HPDE6-E6E7 (cell line): ENCODE measurements around the gene DKC1.

Source experiments
- DNase-seq: peaks from one replicate; pipeline ENCODE4 v3.0.0; 2011; ENCODE audit warnings: missing footprints; ENCODE audit errors: extremely low spot score

Gene DKC1

DNA sequence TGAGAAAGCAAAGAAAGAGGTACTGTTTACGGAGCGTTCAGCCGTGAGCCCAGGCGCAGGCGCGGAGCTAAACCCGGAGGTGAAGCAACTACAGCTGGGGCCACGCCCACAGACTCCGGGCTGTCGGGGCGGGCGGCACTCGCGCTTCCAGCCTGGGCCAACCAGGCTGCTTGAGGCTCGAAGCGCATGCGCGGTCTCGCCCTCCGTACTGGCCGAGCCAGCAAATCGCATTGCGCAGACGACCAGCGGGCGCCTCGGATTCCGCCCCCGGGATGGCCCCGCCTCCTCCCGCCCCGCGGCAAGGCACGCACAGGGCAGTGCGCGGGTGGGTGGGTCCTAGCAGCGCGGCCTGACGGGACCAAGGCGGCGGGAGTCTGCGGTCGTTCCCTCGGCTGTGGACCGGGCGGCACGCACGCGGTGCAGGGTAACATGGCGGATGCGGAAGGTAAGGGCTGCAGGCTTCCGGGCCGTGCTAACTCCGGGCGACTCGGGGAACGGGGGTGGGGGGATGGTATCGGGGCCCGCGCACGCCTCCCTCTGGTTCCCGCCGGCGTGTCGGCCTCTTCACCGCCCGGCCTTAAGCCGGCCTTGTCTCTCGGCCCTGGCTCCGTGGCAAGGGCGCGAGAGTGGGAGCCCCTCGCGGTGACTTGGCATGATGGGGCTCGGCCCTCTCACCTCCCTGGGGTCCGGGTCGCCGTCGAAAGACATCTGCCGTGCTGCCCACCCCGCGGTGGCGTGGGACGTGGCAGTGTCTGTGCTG, at the start of gene DKC1:
Gene DKC1 (plus strand): TSS at position 328 of the 760 bp plus-strand sequence. CDS start 102 bp downstream, at position 430.
- peak; percentile 97 for DNase-seq

DNA sequence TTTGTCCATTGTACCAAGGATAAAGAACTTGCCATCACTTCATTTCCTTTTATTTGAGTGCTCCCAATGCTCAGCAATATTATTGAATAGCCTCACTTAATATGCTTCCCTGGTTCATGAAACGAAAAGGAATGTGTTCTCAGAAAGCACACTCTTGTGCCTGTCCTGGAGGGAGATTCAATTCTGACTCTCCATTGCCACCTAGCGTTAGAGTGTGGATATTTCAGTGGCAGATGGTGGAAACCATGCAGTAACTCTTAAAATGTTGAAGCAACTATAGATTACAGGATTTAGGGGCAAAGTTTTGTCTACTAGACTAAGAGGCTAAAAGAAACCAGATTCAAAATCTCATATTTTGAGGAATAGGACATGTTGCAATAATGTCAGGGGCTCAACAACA, 47.7 kb upstream of the DKC1 start:
- DNase-seq, result peak; percentile 74

DNA sequence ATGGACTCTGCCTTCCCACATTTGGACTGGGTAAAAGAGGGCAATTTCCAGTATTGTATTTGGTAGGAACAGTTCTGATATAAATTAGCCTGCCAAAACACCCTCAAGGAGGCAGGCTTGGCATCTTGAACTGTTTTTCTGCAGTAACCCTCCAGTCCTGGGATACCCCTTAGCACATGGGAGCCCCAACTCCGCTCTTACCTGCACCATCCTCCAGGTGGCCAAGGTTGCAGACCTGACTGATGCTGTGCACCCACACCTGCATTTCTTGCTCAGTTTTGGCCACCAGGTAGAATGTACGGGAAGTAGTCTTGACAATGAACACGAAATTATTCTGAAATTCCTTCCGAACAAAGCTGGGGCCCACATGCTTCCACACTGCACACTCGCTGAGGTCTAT, 46.8 kb upstream of the DKC1 start:
- DNase-seq, result no peak

DNA sequence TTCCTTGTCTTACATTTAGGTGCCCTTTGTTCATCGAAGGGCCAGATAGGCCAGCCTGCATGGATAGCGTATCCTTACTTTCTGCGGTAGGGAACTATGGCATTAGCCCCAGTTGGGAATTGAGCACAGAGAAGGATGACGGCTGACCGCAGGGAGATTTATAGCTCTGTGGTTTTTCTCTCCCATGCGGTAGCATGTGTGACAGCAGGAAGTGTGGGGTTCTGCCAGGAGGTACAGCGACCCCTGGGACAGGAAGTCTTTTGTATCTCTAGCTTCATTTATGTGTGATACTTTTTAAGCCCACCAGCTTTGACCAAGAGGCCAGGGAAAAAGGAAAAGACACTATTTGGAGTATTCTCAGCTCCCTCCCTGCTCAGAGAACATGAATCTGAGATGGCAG, 44.8 kb upstream of the DKC1 start:
- no peak for DNase-seq

DNA sequence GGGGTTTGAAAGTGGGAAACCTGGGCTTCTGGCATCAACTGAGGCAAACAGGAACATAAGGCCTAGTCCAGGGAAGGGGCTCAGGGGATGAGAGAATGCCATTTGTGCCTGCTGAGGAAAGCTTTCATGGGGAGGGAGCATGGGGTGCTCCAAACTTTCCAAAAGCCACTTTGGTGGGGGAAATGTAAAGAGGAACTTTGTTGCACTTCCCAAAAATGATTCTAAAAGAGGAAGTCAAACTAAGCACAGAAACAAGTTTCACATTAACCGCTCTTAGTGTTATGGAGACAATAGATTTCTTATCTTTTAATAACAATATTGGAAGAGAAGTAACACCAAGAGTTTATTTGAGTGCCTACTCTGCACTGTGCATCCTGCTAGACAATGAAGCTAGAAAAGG, 44.0 kb upstream of the DKC1 start:
- DNase-seq, result no peak

DNA sequence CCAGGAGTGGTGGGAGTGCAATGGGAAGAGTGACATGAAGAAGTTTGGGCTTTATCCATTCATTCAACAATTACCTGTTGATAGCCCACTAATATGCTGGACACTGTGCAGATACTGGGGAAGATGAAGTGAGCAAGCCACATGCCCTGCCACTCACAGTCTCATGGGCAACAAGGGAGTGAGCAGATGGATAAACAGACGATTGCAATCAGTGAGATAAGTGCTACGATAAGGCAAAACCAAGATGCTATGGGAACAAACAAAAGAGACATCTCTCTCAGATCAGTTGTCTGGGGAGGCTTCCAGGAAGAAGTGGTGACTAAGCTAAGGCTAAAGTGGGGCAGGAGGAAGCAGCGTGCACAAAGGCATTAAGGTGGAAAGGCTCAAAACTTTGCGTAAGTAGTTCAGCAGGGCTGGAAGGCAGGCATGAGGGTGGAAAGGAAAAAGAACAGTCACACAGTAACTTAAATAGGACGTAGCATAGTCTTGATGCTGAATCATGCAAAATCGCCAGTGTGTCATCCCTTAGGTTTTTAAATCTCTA, 43.5 kb upstream of the DKC1 start:
- no peak for DNase-seq

DNA sequence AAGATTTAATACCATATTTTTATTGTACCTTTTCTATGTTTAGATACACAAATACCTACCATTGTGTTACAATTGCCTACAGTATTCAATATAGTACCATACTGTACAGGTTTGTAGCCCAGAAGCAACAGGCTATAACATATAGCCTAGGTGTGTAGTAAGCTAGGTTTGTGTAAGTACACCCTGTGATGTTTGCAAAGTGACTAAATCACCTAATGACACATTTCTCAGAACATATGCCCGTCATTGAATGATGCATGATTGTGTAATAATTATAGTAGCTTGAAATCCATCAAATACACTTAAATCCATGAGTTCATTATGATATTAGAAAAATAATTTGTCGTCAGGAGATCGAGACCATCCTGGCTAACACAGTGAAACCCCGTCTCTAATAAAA, 42.6 kb upstream of the DKC1 start:
- no peak for DNase-seq

DNA sequence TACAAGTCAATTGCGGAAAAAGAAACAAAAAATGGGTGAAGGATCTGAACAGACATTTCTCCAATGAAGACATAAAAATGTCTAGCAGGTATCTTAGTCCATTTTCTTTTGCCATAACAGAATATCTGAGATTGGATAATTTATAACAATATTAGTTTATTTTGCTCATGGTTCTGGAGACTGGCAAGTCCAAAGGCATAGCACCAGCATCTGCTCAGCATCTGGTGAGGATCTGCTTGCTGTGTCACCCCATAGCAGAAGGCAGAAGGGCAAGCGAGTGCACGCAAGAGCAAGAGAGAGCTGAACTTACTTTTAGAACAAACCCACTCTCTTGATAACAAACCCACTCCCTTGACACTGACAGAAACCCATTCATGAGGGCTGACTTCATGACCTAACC, 41.5 kb upstream of the DKC1 start:
- DNase-seq, result no peak

DNA sequence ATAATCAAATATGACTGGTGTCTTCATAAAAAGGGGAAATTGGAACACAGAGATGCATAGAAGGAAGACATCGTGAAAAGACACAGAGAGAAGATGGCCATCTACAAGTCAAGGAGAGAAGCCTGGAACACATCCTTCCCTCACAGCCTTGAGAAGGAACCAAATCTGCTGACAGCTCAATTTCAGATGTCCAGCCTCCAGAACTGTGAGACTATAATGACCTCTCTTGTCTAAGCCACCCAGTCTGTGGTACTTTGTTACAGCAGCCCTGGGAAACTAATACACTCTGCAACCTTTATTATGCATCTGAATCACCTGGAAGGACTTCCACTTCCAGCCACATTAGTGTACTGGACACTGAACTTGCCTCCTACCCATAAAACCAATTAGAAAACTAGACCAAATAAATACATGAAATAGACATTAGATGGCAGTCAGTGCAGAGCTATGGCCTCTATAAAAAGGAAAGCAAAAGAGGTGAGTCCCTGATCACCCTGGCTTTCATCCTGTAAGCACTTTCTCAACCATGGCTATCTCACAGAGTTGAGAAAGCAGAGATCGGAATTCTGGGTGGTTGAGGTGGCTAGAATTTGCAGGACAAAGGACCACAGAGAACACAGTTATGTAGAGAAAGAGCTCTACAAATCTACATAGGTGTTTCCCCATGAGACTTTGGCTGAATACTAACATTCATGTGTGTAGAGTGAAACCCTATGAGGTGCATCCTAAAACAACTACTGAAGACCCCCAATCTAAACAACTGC, 37.5 kb upstream of the DKC1 start:
- DNase-seq, result no peak

DNA sequence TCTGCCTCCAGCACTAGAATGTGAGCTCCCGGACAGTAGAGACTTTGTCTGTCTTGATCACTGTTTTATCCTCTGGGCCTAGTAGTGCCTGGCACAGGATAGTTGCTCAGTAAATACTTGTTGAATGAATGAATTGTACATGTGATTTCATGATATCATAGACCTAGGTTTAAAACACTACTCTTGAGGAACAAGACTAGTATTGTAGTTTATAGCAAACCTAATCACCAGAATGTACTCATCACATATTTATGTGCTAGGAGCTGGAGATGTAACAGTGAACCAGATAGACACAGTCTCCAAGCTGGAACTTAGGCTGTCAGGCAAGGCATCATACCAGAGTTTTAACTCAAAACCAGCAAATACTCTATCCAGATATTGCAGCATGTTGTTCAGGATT, 35.2 kb upstream of the DKC1 start:
- DNase-seq, result no peak

DNA sequence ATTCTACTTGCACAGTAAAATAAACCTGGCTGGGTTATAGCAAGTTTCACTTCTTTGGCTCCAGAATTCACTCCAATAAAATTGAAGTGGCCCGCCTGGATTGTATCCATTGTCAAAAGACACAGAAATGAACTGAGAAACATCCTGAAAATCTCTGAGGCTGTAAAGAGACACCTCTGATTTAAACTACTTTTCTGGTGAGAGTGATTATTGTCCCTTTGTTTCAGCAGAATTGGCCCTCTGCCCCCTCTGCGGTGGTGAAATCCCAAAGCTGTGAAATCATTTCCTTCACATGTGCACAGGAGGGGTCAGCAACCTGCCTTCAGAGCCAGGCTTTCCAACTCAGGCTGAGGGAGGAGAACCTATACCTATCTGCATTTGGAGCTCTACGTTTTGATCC, 34.8 kb upstream of the DKC1 start:
- no peak for DNase-seq

DNA sequence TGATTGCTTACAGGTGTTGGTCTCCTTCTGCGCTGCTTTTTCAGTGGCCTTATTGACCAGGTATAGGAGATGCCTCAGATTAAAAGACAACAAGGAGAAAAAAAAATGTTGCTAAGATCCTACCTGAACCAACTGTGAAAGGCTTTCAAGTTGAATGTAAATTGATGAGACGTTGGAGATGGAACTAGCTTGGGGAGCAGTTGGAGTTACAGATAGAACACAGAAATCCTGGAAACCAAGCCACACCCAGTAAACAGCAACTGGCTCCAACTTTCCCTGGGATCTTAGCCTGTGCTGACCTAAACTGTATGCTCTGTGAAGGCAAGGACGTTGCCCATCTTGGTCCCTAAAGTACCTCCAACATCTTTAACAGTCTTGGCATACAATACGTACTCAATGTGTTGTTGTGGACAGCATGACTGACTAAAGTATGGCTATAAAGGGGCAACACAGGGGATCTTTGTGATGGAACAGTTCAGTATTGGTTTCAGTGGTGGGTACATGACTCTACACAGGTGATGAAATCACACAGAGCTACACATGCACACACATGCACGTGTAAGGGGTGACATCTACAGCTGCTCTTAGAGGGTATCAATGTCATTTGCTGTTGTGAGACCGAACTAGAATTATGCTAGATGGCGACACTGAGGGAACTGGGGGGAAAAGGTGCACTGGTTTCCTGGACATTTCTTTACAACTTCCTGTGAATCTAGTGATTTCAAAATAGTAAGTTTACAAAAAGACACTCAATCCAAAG, 34.1 kb upstream of the DKC1 start:
- DNase-seq, result no peak

DNA sequence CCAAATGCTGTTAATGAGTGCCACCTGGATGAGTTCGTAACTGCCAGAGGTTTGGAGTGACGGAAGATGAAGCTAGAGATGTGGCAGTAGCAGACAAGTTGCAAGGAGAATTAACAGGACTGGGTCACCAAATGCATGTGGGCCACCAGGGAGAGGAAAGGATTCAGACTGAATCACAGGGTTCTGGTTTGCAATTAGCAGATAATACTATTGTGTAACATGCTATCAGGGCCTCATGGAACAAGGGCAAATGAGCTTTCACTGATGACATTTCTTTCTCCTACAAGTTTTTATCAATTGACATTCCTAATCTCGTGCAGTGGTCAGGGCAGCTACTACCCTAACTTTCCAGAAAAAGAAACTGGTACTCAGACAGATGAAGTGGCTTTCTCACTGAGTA, 33.2 kb upstream of the DKC1 start:
- no peak for DNase-seq

DNA sequence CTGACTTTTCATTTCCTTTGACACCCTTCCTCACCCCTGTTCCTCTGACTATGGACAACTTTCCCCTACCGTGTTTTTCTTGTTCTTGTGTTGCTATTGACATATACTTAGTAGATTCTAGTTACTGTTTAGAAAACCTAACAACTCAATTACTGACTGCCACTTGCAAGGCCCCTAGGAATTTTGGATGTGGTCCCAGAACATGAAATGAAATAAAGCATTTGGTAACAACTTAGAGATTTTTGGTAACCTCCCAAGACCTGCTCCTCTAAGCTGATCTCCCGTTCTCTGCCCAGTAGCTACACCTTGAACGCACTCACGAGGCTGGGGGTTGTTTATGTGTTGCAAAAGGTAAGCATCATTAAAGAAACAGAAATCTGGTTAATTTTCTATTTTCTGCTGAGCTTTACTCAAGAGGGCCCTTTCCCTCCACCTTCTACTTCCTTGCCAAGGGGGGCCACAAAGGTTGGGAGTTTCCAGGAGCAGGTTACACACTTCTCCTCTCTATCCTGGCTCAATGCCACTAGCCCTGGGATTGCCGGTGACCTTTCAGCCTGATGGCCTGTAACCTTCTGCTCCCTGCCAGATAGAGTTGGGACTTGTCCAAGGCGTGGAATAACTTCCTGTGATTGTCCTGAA, 32.3 kb upstream of the DKC1 start:
- DNase-seq, result no peak

DNA sequence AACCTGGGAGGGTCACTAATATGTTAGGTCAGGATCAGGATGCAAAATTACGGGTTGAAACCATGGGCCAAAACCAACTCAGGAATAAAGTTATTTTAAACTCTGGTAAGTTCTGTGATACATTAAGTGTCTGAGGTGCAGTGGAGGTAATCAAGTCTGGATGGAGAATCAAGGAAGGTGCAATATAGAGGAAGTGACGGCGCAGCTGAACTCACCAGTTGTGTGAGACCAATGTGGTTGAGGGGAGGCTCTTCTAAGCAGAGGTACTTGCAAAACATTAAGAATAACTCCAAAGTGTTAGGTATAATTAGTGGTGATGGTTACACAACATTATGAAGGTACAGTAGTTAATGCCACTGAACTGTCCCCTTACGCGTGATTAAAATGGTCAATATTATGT, 31.5 kb upstream of the DKC1 start:
- DNase-seq, result no peak

DNA sequence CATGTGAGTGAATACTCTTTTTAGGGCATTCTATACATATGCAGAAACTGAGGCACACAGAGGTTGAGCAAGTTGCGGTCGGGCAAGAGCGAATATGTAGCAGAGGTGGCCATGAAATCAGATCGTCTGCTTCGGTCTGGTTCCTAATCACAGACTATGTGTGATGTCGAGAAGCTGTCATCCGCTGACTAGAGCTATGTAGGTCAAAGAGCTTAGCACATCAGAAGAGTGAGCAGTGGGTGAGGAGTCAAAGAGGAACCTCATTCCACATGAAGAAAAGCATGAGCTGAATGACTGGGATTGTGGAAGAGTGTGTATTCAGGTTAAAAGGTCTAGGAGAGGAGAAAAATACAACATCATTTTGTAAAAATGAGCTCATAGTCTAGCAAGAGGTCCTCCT, 30.8 kb upstream of the DKC1 start:
- no peak for DNase-seq

DNA sequence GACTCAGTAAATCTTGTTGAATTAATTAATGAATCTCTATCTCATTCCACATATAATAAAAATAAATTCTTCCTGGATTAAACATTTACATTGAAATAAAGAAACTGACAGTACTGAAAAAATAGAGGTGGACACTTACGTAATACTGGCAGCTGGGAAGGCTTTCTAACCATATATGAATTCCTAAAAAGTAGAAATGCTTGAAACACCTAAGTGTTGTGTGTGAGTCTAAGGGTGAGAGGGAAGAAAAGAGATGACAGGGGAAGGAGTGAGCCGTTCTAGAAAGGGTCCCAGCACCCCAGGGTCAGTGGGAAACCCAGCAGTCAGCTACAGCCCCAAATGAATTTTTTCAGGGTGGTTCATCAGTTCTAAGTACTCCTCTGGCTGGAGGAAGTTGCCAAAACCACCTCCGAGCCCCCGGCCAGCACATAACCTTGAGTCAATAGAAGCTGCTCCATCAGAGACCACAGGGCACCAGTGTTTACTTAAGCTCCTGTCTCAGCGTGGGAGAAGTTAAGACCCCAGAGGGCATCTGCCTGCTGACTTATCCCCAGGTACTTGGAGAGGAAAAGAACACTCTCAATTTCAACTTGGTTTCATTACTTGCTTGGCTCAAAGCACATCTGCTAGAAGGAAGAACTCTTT, 30.1 kb upstream of the DKC1 start:
- no peak for DNase-seq

DNA sequence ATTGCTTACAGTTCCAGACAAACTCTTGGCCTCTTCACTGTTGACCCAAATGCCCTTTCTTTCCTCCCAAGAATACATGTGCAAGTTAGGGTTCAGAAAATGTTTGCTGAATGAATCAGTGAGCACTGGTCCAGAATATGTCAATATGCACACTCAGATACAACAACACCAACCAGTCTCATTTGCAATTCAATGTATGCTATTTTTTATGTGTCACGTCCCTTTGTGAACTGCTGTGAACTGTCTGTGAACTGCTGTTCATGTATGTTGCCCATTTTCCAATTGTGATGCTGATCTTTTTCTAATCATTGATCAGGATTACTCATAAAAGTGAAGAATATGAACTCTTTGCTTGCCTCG, 29.6 kb upstream of the DKC1 start:
- no peak for DNase-seq

DNA sequence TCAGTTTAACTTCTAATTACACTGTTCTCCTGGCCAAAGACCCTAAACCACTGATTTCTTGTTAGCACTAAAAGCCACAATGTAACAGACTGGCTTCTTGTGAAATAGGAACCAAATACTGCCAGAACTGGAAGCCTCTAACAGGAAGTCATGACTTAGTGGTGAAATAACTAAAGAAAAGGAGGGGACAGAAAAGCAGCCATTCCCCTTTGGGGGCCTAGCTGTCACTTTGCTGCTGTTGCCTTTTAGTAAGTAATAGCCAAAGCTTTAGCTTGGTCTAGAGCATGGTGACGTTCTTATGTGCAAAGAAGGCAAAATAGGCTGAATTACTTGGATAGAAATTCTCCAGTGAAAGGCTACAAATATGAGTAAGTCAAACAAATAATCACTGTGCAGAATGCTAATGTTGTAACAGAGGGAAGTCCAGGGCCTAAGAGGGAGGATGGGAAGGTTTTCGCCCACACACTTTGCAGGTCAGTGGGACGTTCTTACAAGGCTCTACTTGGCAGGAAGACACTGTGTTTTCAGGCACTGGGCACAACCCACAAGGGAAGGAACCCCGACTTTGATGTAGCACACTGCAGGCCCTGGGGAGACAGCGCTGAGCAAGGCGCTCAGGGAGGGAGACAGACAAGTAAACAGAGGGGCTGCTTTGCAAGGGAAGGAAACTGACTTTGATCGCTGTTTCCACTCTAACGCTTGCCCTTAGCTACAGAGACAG, 28.4 kb upstream of the DKC1 start:
- no peak for DNase-seq

DNA sequence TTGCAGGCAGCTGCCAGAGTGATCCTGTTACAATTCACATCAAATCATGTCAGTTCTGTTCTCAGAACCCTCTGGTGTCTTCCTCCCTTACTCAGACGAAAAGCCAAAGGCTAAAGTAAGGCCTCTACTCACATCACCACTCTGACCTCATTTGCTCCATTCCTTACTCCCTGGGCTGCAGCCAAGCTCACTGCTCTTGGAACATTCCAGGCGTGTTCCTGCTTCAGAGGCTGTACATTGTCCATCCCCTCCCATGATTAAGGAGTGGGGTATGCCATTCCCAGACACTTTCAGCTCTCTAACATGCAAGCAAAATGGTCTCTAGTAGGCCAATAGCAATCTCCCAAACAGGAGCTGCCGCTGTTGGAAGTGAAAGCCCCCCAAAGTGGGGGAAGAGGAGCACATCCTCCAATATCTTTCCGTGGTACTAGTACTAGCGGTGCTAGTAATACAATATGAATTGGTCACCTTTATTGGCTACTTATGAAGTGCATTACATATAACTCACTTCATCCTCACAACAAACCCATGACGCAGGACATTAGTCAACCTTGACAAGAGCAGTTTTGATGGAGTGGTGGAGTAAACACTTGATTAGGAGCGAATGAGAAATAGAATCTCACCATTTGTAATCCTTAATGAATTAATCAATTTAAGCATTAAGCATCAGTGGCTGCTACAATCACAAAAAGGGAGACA, 26.8 kb upstream of the DKC1 start:
- no peak for DNase-seq
